ENCODE results near the gene GNL2. TPM values are rescaled to one million over a fixed set of nuclear protein-coding genes. Genes with fewer than 3 reads are reported as not detected.

The GNL2 gene
- total and polyA plus RNA-seq, 9 of the 15 experiments (the other 6 are each of a cell fraction or from before 2014, with no cell fraction given): 156 to 371 (median 263) TPM

DNA sequence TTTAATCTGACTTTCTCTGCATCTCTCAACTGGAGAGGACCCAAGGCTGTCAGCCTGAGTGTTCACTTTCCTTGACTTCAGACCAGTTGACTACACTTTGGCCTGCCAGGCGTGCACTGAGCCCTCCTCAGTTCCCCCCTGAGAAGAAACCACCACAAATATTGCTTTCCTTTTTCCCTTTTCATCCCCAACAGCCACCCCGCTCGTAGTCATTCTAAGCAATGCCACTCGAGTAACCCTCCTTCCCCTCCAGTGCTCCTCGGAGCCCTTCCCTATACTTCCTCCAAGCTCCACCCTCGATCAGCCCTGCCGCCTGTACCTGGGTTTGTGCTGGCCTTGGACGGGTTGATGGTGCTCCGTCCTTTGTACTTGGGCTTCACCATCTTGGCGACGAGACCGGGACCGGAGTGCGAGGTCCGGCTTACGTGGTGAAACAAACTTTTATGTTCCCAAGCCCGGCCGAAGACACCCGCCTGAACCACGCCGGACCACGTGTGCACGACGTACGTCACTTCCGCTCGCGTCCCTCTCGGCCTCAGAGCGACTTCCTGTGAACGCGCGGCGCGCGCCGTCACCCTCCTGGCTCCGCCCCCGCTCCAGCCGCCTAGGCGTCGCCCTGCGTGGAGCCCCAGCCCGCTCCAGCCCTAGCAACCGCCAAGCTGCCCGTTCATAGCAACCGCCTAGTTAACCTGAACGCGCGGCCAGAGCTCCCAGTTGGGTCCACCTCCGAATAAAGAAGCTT lies at the start of gene GNL2 (continued):
- no peak for TF ChIP-seq ZNF408 (CRISPR knock-in tag; IDR thresholded peaks at IDR 0.05; ENCODE audit: low read depth)
- TF ChIP-seq, protein P1, sequence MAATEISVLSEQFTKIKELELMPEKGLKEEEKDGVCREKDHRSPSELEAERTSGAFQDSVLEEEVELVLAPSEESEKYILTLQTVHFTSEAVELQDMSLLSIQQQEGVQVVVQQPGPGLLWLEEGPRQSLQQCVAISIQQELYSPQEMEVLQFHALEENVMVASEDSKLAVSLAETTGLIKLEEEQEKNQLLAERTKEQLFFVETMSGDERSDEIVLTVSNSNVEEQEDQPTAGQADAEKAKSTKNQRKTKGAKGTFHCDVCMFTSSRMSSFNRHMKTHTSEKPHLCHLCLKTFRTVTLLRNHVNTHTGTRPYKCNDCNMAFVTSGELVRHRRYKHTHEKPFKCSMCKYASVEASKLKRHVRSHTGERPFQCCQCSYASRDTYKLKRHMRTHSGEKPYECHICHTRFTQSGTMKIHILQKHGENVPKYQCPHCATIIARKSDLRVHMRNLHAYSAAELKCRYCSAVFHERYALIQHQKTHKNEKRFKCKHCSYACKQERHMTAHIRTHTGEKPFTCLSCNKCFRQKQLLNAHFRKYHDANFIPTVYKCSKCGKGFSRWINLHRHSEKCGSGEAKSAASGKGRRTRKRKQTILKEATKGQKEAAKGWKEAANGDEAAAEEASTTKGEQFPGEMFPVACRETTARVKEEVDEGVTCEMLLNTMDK (IDR thresholded peaks at IDR 0.05; ENCODE audit: borderline replicate concordance, insufficient read depth, low read depth, low read length, poor library complexity, severe bottlenecking): no peak
- TF ChIP-seq SMC3 (conservative IDR thresholded peaks at IDR 0.05; ENCODE audit: insufficient read depth, low read depth, low read length): no peak
- no peak for TF ChIP-seq HSF4 (CRISPR knock-in tag; IDR thresholded peaks at IDR 0.05; ENCODE audit: borderline replicate concordance)
- TF ChIP-seq HMG20B (CRISPR knock-in tag; IDR thresholded peaks at IDR 0.05): no peak
- peak; percentile 84; the same call in 1 of the 2 replicates for TF ChIP-seq CTBP1 (IDR thresholded peaks at IDR 0.05; ENCODE audit: borderline replicate concordance)
- TF ChIP-seq BDP1 (IDR thresholded peaks at IDR 0.05; ENCODE audit: insufficient read depth, insufficient read length): no peak
- no peak for TF ChIP-seq ZNF124 (CRISPR knock-in tag; IDR thresholded peaks at IDR 0.05)
- TF ChIP-seq, protein P2, sequence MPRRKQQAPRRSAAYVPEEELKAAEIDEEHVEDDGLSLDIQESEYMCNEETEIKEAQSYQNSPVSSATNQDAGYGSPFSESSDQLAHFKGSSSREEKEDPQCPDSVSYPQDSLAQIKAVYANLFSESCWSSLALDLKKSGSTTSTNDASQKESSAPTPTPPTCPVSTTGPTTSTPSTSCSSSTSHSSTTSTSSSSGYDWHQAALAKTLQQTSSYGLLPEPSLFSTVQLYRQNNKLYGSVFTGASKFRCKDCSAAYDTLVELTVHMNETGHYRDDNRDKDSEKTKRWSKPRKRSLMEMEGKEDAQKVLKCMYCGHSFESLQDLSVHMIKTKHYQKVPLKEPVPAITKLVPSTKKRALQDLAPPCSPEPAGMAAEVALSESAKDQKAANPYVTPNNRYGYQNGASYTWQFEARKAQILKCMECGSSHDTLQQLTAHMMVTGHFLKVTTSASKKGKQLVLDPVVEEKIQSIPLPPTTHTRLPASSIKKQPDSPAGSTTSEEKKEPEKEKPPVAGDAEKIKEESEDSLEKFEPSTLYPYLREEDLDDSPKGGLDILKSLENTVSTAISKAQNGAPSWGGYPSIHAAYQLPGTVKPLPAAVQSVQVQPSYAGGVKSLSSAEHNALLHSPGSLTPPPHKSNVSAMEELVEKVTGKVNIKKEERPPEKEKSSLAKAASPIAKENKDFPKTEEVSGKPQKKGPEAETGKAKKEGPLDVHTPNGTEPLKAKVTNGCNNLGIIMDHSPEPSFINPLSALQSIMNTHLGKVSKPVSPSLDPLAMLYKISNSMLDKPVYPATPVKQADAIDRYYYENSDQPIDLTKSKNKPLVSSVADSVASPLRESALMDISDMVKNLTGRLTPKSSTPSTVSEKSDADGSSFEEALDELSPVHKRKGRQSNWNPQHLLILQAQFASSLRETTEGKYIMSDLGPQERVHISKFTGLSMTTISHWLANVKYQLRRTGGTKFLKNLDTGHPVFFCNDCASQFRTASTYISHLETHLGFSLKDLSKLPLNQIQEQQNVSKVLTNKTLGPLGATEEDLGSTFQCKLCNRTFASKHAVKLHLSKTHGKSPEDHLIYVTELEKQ (CRISPR knock-in tag; IDR thresholded peaks at IDR 0.05): no peak
- no peak for TF ChIP-seq ZBED1 (IDR thresholded peaks at IDR 0.05)
- TF ChIP-seq TAF7 (tag; IDR thresholded peaks at IDR 0.05): peak; percentile 80; the same call in 1 of the 2 replicates
- TF ChIP-seq POLR3G (IDR thresholded peaks at IDR 0.05; ENCODE audit: extremely low read depth, insufficient read length, insufficient replicate concordance): no peak
- TF ChIP-seq POLR2H (tag; IDR thresholded peaks at IDR 0.05; ENCODE audit: low read depth): peak; percentile 77
- TF ChIP-seq ZZZ3 (IDR thresholded peaks at IDR 0.05): no peak
- TF ChIP-seq NFIC (IDR thresholded peaks at IDR 0.05): peak; percentile 30
- TF ChIP-seq, protein P3, sequence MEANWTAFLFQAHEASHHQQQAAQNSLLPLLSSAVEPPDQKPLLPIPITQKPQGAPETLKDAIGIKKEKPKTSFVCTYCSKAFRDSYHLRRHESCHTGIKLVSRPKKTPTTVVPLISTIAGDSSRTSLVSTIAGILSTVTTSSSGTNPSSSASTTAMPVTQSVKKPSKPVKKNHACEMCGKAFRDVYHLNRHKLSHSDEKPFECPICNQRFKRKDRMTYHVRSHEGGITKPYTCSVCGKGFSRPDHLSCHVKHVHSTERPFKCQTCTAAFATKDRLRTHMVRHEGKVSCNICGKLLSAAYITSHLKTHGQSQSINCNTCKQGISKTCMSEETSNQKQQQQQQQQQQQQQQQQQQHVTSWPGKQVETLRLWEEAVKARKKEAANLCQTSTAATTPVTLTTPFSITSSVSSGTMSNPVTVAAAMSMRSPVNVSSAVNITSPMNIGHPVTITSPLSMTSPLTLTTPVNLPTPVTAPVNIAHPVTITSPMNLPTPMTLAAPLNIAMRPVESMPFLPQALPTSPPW (CRISPR knock-in tag; IDR thresholded peaks at IDR 0.05): peak; percentile 61
- TF ChIP-seq L3MBTL2 (IDR thresholded peaks at IDR 0.05): peak; percentile 93
- 0 out of 2 replicates have a peak, but pooled peaks have one; percentile 17 for TF ChIP-seq ZNF384 (IDR thresholded peaks at IDR 0.05; ENCODE audit: low read depth, low read length)
- peak; percentile 95 for TF ChIP-seq MXI1 (IDR thresholded peaks at IDR 0.05; ENCODE audit: low read depth, low read length)
- TF ChIP-seq, protein P4, sequence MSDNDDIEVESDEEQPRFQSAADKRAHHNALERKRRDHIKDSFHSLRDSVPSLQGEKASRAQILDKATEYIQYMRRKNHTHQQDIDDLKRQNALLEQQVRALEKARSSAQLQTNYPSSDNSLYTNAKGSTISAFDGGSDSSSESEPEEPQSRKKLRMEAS (CRISPR knock-in tag; IDR thresholded peaks at IDR 0.05): peak; percentile 97
